ENCODE measurements around the gene CERCAM. TPM values are rescaled to one million over a fixed set of nuclear protein-coding genes. Genes with fewer than 3 reads are reported as not detected.

CERCAM gene, protein sequence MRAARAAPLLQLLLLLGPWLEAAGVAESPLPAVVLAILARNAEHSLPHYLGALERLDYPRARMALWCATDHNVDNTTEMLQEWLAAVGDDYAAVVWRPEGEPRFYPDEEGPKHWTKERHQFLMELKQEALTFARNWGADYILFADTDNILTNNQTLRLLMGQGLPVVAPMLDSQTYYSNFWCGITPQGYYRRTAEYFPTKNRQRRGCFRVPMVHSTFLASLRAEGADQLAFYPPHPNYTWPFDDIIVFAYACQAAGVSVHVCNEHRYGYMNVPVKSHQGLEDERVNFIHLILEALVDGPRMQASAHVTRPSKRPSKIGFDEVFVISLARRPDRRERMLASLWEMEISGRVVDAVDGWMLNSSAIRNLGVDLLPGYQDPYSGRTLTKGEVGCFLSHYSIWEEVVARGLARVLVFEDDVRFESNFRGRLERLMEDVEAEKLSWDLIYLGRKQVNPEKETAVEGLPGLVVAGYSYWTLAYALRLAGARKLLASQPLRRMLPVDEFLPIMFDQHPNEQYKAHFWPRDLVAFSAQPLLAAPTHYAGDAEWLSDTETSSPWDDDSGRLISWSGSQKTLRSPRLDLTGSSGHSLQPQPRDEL
- 74.9 and 109 TPM in 2 replicates for total RNA-seq (ENCODE audit: low replicate concordance)

DNA sequence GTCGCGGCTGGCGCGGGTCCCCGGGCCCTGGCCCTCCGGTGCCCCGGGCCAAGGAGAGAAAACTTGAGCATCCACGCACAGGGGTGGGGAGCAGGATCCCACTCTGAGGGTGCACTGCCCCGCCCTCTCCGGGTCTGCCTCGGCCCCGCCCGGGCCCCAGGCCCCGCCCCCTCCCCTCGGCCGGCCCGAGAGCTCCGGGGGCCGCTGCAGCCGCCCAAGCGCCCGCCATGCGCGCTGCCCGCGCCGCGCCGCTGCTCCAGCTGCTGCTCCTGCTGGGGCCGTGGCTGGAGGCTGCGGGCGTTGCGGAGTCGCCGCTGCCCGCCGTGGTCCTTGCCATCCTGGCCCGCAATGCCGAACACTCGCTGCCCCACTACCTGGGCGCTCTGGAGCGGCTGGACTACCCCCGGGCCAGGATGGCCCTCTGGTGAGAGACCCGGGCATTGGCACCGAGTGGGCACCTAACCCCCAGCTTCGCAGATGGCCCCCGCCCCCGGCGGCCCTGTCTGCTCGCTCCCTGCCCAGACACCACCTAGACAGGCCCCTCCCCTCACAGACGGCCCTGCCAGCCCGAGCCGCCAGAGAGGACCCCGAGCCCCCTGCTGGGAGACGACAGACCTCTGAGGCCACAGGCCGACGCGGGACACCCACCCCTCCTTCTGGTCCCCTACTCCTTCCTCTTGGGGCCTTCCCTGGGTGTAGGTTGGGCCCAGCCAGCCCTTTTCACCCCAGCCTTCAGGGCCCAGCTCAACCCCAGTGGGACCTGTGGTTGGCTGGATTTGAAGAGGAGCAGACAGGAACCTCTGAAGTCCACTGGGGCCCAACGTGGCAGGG lies at the start of gene CERCAM:
TSS of gene CERCAM (plus strand) at position 207 of the 831 bp plus-strand sequence. CDS start at position 228, 21 bp downstream.
- TF ChIP-seq, protein P1, sequence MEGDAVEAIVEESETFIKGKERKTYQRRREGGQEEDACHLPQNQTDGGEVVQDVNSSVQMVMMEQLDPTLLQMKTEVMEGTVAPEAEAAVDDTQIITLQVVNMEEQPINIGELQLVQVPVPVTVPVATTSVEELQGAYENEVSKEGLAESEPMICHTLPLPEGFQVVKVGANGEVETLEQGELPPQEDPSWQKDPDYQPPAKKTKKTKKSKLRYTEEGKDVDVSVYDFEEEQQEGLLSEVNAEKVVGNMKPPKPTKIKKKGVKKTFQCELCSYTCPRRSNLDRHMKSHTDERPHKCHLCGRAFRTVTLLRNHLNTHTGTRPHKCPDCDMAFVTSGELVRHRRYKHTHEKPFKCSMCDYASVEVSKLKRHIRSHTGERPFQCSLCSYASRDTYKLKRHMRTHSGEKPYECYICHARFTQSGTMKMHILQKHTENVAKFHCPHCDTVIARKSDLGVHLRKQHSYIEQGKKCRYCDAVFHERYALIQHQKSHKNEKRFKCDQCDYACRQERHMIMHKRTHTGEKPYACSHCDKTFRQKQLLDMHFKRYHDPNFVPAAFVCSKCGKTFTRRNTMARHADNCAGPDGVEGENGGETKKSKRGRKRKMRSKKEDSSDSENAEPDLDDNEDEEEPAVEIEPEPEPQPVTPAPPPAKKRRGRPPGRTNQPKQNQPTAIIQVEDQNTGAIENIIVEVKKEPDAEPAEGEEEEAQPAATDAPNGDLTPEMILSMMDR (IDR thresholded peaks at IDR 0.05; ENCODE audit: insufficient read depth, low read length) = no peak
- peak within 1 kb of the TSS; percentile 89 for H3K4me3 ChIP-seq (ENCODE audit: low read depth, low read length)
- peak; percentile 24 for DNase-seq (ENCODE audit: low read depth)

DNA sequence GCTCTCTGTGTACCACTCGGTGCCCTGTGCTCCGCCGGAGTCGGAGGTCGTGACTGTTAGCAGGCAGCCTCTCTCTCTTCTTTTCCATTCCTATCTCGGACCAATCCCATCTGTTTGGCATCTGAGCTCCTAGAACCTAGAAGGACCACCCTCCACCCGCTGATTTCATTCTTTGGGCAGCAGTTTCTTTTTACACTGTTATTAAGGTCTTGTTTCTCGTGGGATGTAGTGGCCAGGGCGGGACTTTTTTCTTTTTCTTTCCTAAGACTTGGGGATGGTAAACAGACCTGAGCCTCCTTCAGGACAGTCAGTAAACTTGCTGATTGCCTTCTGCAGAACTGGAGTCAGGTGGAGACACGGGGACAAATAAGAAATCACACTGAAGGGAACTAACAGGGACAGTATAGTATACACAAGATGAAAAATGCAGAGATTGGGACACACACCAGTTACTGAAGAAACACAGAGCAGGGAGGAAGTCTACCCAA lies 49.0 kb upstream of the CERCAM start:
- TF ChIP-seq, protein P1 (IDR thresholded peaks at IDR 0.05; ENCODE audit: insufficient read depth, low read length) = no peak
- peak overlapping the region; percentile 100 for H3K4me3 ChIP-seq (ENCODE audit: low read depth, low read length)
- no peak for DNase-seq (ENCODE audit: low read depth)

DNA sequence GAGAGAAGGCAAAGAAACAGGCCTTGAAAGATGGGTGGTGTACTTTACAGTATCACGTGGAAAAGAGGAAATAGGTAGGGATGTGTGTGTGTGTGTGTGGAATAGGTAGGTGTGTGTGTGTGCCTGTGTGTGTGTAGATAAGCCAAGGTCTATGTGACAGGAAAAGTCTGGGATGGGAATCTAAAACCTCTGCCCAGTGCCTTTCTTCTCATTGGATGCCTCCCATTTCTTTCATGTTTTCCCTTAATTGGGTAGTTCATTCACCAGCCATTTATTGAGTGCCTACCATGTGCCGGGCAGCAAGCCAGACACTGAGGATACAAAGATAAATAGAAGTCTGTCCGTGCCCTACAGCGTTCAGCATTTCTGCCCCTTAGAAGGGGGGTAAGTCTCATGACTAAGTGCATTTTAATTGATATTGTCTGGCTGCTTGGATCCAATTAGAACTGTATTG lies 48.4 kb upstream of the CERCAM start:
- no peak for DNase-seq (ENCODE audit: low read depth)
- TF ChIP-seq, protein P1 (IDR thresholded peaks at IDR 0.05; ENCODE audit: insufficient read depth, low read length) = no peak
- peak overlapping the region; percentile 100 for H3K4me3 ChIP-seq (ENCODE audit: low read depth, low read length)

DNA sequence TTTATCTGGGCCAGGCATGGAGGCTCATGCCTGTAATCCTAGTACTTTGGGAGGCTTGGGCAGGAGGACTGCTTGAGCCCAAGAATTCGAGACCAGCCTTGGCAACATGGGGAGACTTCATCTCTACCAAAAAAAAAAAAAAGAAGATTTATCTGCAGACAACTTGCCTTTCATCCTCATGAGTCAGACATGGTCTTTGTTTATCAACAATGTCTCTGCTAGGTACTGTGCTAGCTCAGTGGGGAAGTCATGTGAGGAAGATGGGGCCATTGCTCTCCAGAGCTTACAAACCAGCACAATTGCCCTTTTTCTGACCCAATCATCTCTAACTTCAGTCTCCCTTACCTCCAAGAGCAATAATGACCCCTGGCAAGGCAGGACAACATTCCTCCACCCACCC lies 47.9 kb upstream of the CERCAM start:
- peak overlapping the region; percentile 100 for H3K4me3 ChIP-seq (ENCODE audit: low read depth, low read length)
- no peak for DNase-seq (ENCODE audit: low read depth)
- TF ChIP-seq, protein P1 (IDR thresholded peaks at IDR 0.05; ENCODE audit: insufficient read depth, low read length) = no peak

DNA sequence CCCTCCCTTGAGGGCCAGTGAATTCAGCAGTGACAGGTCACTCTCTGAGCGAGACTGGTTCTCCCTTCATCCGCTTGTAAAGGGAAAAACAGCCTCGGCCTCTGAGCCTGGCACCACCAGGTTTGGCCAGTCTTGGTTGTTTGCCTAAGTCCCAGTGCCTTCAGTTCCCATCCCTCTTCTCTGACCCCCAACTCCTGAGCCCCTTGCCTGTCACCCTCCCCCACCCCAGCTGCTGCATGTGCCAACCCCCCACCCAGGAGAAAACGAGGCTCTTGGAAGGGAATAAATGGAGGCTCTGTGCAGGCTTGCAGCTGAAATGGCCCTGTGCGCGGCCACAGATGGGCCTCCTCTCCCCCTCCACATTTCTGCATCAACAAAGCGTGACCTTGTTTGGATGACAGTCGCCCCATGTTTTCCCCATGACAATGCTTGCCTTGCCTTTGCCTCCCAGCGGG lies 46.4 kb upstream of the CERCAM start:
- DNase-seq (ENCODE audit: low read depth) = no peak
- TF ChIP-seq, protein P1 (IDR thresholded peaks at IDR 0.05; ENCODE audit: insufficient read depth, low read length) = no peak
- no peak overlapping the region for H3K4me3 ChIP-seq (ENCODE audit: low read depth, low read length)

DNA sequence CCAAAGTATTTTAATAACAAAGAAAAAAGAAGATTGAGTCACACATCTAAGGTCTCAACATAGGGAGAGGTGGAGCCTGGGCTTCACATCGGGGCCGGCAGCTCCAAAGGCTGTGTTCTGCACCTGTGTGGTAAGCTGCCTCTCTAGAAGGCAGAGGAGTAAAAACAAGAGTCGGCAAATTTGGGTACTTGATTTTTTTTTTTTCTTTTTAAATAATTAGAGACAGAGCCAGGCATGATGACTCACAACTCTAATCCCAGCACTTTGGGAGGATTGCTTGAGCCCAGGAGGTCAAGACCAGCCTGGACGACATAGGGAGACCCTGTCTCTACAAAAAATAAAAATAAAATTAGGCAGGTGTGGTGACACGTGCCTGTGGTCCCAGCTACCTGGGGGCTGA lies 44.8 kb upstream of the CERCAM start:
- TF ChIP-seq, protein P1 (IDR thresholded peaks at IDR 0.05; ENCODE audit: insufficient read depth, low read length) = no peak
- DNase-seq (ENCODE audit: low read depth) = no peak
- H3K4me3 ChIP-seq (ENCODE audit: low read depth, low read length) = no peak overlapping the region
